Breast epithelium (tissue), 4 donors: Measurements from ENCODE around the gene DGKB. TPM values are rescaled to one million over a fixed set of nuclear protein-coding genes. Genes with fewer than 3 reads are reported as not detected.

ENCODE experiments used
- DNase-seq, 2 donors: peaks; one replicate each; pipeline ENCODE4 v3.0.0-alpha.2; 2019; ENCODE audit warnings: low spot score in 2 of 2
- H3K27ac ChIP-seq, 2 donors: fragments of 200-600 bp; sonication (generic) in 1 of 2; one replicate each; pipeline ENCODE4 v1.5.1; 2016 to 2019; ENCODE audit warnings: mild to moderate bottlenecking in 1 of 2
- H3K27me3 ChIP-seq, 2 donors: fragments of 200-600 bp; sonication (generic) in 1 of 2; one replicate each; pipeline versions ENCODE4 v1.5.1 to v1.6.0; 2017 to 2019; ENCODE audit warnings: control low read depth in 1 of 2, mild to moderate bottlenecking in 1 of 2
- H3K36me3 ChIP-seq: fragments of 200-600 bp; one replicate; pipeline ENCODE4 v1.5.1; 2019
- H3K4me1 ChIP-seq, 2 donors: fragments of 200-600 bp; sonication (generic); one replicate each; pipeline ENCODE4 v1.5.1; 2016 to 2019; ENCODE audit warnings: control low read depth in 1 of 2
- H3K4me3 ChIP-seq, 3 donors: fragments of 200-600 bp; sonication (generic); 1 replicate in 2 of 3; 2 replicates in 1 of 3; pipeline ENCODE4 v1.5.1; 2016 to 2019; ENCODE audit warnings: mild to moderate bottlenecking in 3 of 3, moderate library complexity in 2 of 3
- H3K9me3 ChIP-seq, 2 donors: fragments of 200-600 bp; sonication (generic) in 1 of 2; one replicate each; pipeline ENCODE4 v1.5.1; 2016 to 2019; ENCODE audit warnings: control low read depth in 1 of 2
- POLR2A ChIP-seq: fragments of 450-650 bp; IDR thresholded peaks from one replicate; pipeline ENCODE4 v1.6.1; 2016; ENCODE audit warnings: antibody characterized with exemption, mild to moderate bottlenecking, moderate library complexity
- POLR2AphosphoS5 ChIP-seq, 3 donors: sonication (generic); formaldehyde crosslinking; IDR thresholded peaks; one replicate each; pipeline ENCODE4 v1.6.1; 2017; ENCODE audit warnings: antibody characterized with exemption in 3 of 3
- intact Hi-C: fragments of 100-400 bp; cut with DNase I; formaldehyde crosslinking; loops from one replicate; pipeline ENCODE4 v1.15.1; 2023; ENCODE audit warnings: low total_unique reads
- total RNA-seq, 3 donors: library from RNA; depleted of rRNA; stranded (reverse); fragments of >200 nt; gene quantifications; one replicate each; pipeline ENCODE4 v1.1.0, GENCODE V29; 2016
- TF ChIP-seq, protein P1 (sequence below), 3 donors: fragments of 450-650 bp; IDR thresholded peaks; one replicate each; pipeline ENCODE4 v1.5.1; 2016 to 2017; ENCODE audit warnings: antibody characterized with exemption in 3 of 3, mild to moderate bottlenecking in 3 of 3, moderate library complexity in 3 of 3

DGKB gene
- total RNA-seq, 3 donors from 2014 or later: 0.16 to 0.44 (median 0.33) TPM

GRCh38 chr7:14209896-14210484, 692.6 kb downstream of the DGKB start:
- H3K4me1 ChIP-seq: no peaks in the 10 kb centered on the region
- H3K4me3 ChIP-seq: no peak overlapping the region
- no peak for DNase-seq
- H3K36me3 ChIP-seq: no peaks in the 10 kb centered on the region
- no peak overlapping the region for H3K27ac ChIP-seq
- H3K9me3 ChIP-seq: no peaks in the 10 kb centered on the region
- no peaks in the 10 kb centered on the region for H3K27me3 ChIP-seq
- TF ChIP-seq POLR2AphosphoS5 (IDR thresholded peaks at IDR 0.05): no peak
- TF ChIP-seq, protein P1, sequence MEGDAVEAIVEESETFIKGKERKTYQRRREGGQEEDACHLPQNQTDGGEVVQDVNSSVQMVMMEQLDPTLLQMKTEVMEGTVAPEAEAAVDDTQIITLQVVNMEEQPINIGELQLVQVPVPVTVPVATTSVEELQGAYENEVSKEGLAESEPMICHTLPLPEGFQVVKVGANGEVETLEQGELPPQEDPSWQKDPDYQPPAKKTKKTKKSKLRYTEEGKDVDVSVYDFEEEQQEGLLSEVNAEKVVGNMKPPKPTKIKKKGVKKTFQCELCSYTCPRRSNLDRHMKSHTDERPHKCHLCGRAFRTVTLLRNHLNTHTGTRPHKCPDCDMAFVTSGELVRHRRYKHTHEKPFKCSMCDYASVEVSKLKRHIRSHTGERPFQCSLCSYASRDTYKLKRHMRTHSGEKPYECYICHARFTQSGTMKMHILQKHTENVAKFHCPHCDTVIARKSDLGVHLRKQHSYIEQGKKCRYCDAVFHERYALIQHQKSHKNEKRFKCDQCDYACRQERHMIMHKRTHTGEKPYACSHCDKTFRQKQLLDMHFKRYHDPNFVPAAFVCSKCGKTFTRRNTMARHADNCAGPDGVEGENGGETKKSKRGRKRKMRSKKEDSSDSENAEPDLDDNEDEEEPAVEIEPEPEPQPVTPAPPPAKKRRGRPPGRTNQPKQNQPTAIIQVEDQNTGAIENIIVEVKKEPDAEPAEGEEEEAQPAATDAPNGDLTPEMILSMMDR (IDR thresholded peaks at IDR 0.05): no peak
- TF ChIP-seq POLR2A: no peak
- intact Hi-C loops: no loop called here

DNA sequence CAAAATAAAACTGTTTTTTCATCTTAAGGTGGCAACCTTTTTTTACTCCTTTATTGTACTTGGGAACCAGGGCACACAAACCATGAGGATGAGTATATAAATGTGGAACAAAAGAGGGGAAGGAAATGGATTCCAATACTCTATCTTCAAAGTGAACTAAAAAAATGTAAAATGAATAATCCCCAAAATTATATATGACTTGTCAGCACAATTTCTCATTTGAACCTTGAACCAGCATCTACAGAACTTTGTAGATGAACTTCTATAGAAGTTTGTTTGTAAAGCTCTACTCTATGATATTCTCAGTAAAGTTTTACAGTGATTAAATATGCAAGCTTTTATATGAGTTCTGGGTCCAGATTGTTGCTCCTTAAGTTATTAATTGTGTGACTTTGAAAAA, 694.8 kb downstream of the DGKB start:
- no peaks in the 10 kb centered on the region for H3K36me3 ChIP-seq
- no peak overlapping the region for H3K4me3 ChIP-seq
- TF ChIP-seq POLR2AphosphoS5 (IDR thresholded peaks at IDR 0.05) (no peak), POLR2A (no peak)
- TF ChIP-seq, protein P1 (IDR thresholded peaks at IDR 0.05): no peak
- no peaks in the 10 kb centered on the region for H3K9me3 ChIP-seq
- DNase-seq: no peak
- H3K4me1 ChIP-seq: no peaks in the 10 kb centered on the region
- intact Hi-C loops: no loop called here
- no peaks in the 10 kb centered on the region for H3K27me3 ChIP-seq
- no peak overlapping the region for H3K27ac ChIP-seq

DNA sequence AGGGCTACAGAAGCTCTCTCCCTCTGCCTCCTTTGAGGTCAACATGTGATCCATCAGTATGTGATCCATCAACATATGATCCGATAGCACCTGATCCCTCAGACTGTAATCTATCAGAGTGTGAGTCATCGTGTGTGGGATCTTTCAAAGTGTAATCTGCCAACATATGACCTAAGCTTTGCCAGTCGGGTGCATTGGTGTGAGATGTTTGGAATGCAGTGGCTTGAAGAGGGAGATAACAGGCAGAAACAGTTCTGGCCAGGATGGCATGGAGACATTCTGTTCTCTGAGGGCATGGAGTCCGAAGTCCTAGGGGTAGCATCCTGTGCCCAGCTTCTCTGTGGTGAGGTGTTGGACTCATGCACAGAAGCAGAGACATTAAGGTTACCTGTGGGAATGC, 695.4 kb downstream of the DGKB start:
- TF ChIP-seq, protein P1 (IDR thresholded peaks at IDR 0.05): no peak
- TF ChIP-seq POLR2A (no peak), POLR2AphosphoS5 (IDR thresholded peaks at IDR 0.05) (no peak)
- H3K4me3 ChIP-seq: no peak overlapping the region
- H3K4me1 ChIP-seq: no peaks in the 10 kb centered on the region
- H3K9me3 ChIP-seq: no peaks in the 10 kb centered on the region
- no peaks in the 10 kb centered on the region for H3K27me3 ChIP-seq
- no peaks in the 10 kb centered on the region for H3K36me3 ChIP-seq
- no peak overlapping the region for H3K27ac ChIP-seq
- intact Hi-C loops: no loop called here
- DNase-seq: no peak

GRCh38 chr7:14206121-14206520, 696.4 kb downstream of the DGKB start:
- H3K36me3 ChIP-seq: no peaks in the 10 kb centered on the region
- no peaks in the 10 kb centered on the region for H3K27me3 ChIP-seq
- no peak for DNase-seq
- H3K9me3 ChIP-seq: no peaks in the 10 kb centered on the region
- TF ChIP-seq, protein P1 (IDR thresholded peaks at IDR 0.05): no peak
- no peak for TF ChIP-seq POLR2AphosphoS5 (IDR thresholded peaks at IDR 0.05)
- TF ChIP-seq POLR2A: no peak
- H3K27ac ChIP-seq: no peak overlapping the region
- H3K4me3 ChIP-seq: no peak overlapping the region
- H3K4me1 ChIP-seq: no peaks in the 10 kb centered on the region
- intact Hi-C loops: no loop called here

DNA sequence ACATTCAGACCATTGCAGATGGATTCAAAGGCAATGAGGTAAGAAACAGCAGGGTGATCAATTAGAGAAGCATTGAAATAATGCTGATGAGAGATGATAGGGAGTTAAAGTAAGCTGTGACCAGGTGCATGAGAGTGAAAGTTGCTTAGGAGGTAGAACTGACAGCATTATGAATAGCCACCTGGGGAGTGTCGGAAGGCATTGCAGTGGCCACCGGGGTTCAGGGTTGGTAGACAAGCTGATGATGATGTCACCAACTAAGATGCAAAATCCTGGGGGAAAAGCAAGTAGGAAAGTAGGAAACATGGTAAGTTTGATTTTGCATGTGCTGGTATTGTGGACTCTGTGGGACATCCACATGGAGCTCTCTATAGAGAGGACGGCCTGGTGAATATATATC, 701.2 kb downstream of the DGKB start:
- TF ChIP-seq, protein P1 (IDR thresholded peaks at IDR 0.05): no peak
- TF ChIP-seq POLR2AphosphoS5 (IDR thresholded peaks at IDR 0.05) (no peak), POLR2A (no peak)

More for the DNA sequence above, 701.2 kb downstream of the DGKB start:
- Histone ChIP-seq H3K9me3 (no peaks in the 10 kb centered on the region), H3K4me3 (no peak overlapping the region), H3K27me3 (no peaks in the 10 kb centered on the region), H3K27ac (no peak overlapping the region), H3K36me3 (no peaks in the 10 kb centered on the region), H3K4me1 (no peaks in the 10 kb centered on the region)
- intact Hi-C loops: no loop called here
- DNase-seq: no peak
